ENCODE data around the gene ATP7B. TPM values are rescaled to one million over a fixed set of nuclear protein-coding genes. Genes with fewer than 3 reads are reported as not detected.

The ATP7B gene
- total and polyA plus RNA-seq, 2 donors (not counting 3 experiments of a cell fraction or from before 2014, with no cell fraction given): 4.2 to 8.0 TPM

DNA sequence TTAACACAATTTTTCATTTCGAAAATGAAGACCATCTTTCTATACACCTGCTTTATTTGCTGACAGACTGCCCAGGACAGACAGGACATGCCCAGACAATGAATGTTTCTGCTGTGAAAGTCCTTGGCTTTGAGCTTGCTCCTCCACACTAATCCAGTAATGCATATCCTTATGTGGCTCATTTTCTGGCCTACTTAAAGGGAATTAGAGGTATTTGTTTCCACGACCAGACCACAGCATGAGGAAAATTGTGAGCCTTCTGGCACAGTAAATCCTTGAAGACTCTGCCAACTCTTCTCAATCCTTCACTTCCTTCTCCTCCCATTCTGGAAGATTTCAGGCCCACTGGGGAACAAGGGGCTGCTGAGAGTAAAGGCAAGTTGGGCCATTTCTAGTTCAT lies 123.8 kb downstream of the ATP7B start:
- H3K9ac ChIP-seq (replicated peaks; ENCODE audit: extremely low read depth, insufficient read depth, low read length): no peak overlapping the region
- no peaks in the 10 kb centered on the region for H3K9me3 ChIP-seq (replicated peaks; ENCODE audit: control insufficient read depth, insufficient read depth, low read length)
- dilution Hi-C loops (cut with MboI; ENCODE audit: extremely low pct_ligation_motif_present, low sequenced_read_pairs): no loop called here
- H3K4me1 ChIP-seq (ENCODE audit: control insufficient read depth, extremely low read depth, insufficient read depth, low read length): no peaks in the 10 kb centered on the region
- no peak overlapping the region for H3K4me2 ChIP-seq (ENCODE audit: insufficient read depth, low read length)
- no peak overlapping the region for H3K27ac ChIP-seq (ENCODE audit: insufficient read depth, low read depth, low read length)
- no peaks in the 10 kb centered on the region for H3K36me3 ChIP-seq (ENCODE audit: control insufficient read depth in 2 of 2, extremely low read depth in 1 of 2, insufficient read depth in 2 of 2, low read length in 2 of 2)
- no peaks in the 10 kb centered on the region for H4K20me1 ChIP-seq (replicated peaks; ENCODE audit: control insufficient read depth, extremely low read depth, insufficient read depth, low read length)
- BruUV-seq (replicated peaks): no TSS peak
- H2AFZ ChIP-seq (ENCODE audit: low read depth, low read length): no peak overlapping the region
- ChIA-PET POLR2A (no interaction called here), CTCF (no interaction called here)
- no peak overlapping the region for H3K4me3 ChIP-seq (replicated peaks in 1 of 3; ENCODE audit: insufficient read depth in 1 of 3, low read depth in 1 of 3, low read length in 3 of 3)
- H3K27me3 ChIP-seq (ENCODE audit: control insufficient read depth in 2 of 2, insufficient read depth in 2 of 2, low read length in 2 of 2): peaks cover 2 to 17% of the 10 kb centered on the region in 2 experiments
- H3K9me1 ChIP-seq (replicated peaks; ENCODE audit: control insufficient read depth, extremely low read depth, insufficient read depth, low read length): no peaks in the 10 kb centered on the region
- no peaks in the 10 kb centered on the region for H3K79me2 ChIP-seq (ENCODE audit: control insufficient read depth, insufficient read depth, low read length)
- TF ChIP-seq FOS (IDR thresholded peaks at IDR 0.05; ENCODE audit: borderline replicate concordance, insufficient read depth, low read length) (no peak), MYC (IDR thresholded peaks at IDR 0.05; ENCODE audit: low read depth, low read length) (no peak), POLR2A (IDR thresholded peaks at IDR 0.05; ENCODE audit: low read depth, low read length) (no peak), EZH2 (IDR thresholded peaks at IDR 0.05; ENCODE audit: borderline replicate concordance, low read depth, low read length, severe bottlenecking) (no peak)
- TF ChIP-seq, protein P1, sequence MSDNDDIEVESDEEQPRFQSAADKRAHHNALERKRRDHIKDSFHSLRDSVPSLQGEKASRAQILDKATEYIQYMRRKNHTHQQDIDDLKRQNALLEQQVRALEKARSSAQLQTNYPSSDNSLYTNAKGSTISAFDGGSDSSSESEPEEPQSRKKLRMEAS (IDR thresholded peaks at IDR 0.05; ENCODE audit: insufficient read depth, insufficient read length): no peak
- intact Hi-C loops (cut with micrococcal nuclease): no loop called here
- no peak for DNase-seq (ENCODE audit: low read depth, low spot score)
- FAIRE-seq: no peak

DNA sequence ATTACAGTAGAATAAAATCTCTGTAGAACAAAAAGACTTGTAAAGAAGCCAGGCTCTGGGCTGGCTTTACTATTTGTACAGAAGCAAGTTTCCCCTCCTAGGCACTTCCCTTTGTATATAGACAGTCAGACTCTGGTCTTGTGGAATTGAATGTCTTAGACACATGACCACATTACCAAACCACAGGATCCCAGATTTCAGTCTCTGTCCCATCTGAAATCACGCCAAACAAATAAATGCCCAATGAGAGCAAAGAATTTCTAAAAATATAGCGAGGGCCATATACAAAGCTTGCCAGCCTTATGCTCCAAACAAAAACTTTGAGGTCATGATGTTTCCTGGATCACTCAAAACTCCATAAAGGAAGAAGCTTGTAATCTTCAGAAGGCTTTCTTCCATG lies 125.6 kb downstream of the ATP7B start:
- Histone ChIP-seq H3K9me3 (replicated peaks; ENCODE audit: control insufficient read depth, insufficient read depth, low read length) (no peaks in the 10 kb centered on the region), H3K4me2 (ENCODE audit: insufficient read depth, low read length) (no peak overlapping the region), H3K4me1 (ENCODE audit: control insufficient read depth, extremely low read depth, insufficient read depth, low read length) (no peaks in the 10 kb centered on the region), H3K36me3 (ENCODE audit: control insufficient read depth in 2 of 2, extremely low read depth in 1 of 2, insufficient read depth in 2 of 2, low read length in 2 of 2) (no peaks in the 10 kb centered on the region), H3K79me2 (ENCODE audit: control insufficient read depth, insufficient read depth, low read length) (no peaks in the 10 kb centered on the region), H4K20me1 (replicated peaks; ENCODE audit: control insufficient read depth, extremely low read depth, insufficient read depth, low read length) (no peaks in the 10 kb centered on the region), H3K27ac (ENCODE audit: insufficient read depth, low read depth, low read length) (no peak overlapping the region), H3K9ac (replicated peaks; ENCODE audit: extremely low read depth, insufficient read depth, low read length) (no peak overlapping the region), H3K9me1 (replicated peaks; ENCODE audit: control insufficient read depth, extremely low read depth, insufficient read depth, low read length) (no peaks in the 10 kb centered on the region), H2AFZ (ENCODE audit: low read depth, low read length) (no peak overlapping the region), H3K4me3 (replicated peaks in 1 of 3; ENCODE audit: insufficient read depth in 1 of 3, low read depth in 1 of 3, low read length in 3 of 3) (no peak overlapping the region), H3K27me3 (ENCODE audit: control insufficient read depth in 2 of 2, insufficient read depth in 2 of 2, low read length in 2 of 2) (peaks cover 0 to 13% of the 10 kb centered on the region in 2 experiments)
- no TSS peak for BruUV-seq (replicated peaks)
- no peak for TF ChIP-seq CTCF (IDR thresholded peaks at IDR 0.05; ENCODE audit: extremely low read depth in 1 of 2, insufficient read depth in 1 of 2, low read depth in 1 of 2, low read length in 2 of 2)
- no peak for TF ChIP-seq POLR2A (IDR thresholded peaks at IDR 0.05; ENCODE audit: low read depth, low read length)
- no peak for TF ChIP-seq GATA2 (IDR thresholded peaks at IDR 0.05; ENCODE audit: insufficient read depth, insufficient read length, low read depth, low read length)
- no peak for TF ChIP-seq MYC (IDR thresholded peaks at IDR 0.05; ENCODE audit: low read depth, low read length)
- no peak for TF ChIP-seq POLR2AphosphoS5 (IDR thresholded peaks at IDR 0.05; ENCODE audit: insufficient read depth, low read depth, low read length)
- no peak for TF ChIP-seq JUN (IDR thresholded peaks at IDR 0.05; ENCODE audit: borderline replicate concordance, insufficient read depth, insufficient read length, low read depth)
- TF ChIP-seq FOS (IDR thresholded peaks at IDR 0.05; ENCODE audit: borderline replicate concordance, insufficient read depth, low read length): no peak
- TF ChIP-seq EZH2 (IDR thresholded peaks at IDR 0.05; ENCODE audit: borderline replicate concordance, low read depth, low read length, severe bottlenecking): no peak
- TF ChIP-seq, protein P1 (IDR thresholded peaks at IDR 0.05; ENCODE audit: insufficient read depth, insufficient read length): no peak
- no peak for FAIRE-seq
- dilution Hi-C loops (cut with MboI; ENCODE audit: extremely low pct_ligation_motif_present, low sequenced_read_pairs): no loop called here
- ChIA-PET POLR2A (no interaction called here), CTCF (interaction anchor here (2.4 kb wide), 1 partner anchor 10 kb away, joined by 8 read pairs; no protein-coding TSS in a partner anchor)
- no peak for DNase-seq (ENCODE audit: low read depth, low spot score)
- intact Hi-C loops (cut with micrococcal nuclease): no loop called here
